Hematopoietic multipotent progenitor cell (in vitro differentiated cells): ENCODE results near the gene SLC35F1. TPM values are rescaled to one million over a fixed set of nuclear protein-coding genes. Genes with fewer than 3 reads are reported as not detected.

Experiments
- DNase-seq, 3 donors: peaks; one replicate each; pipeline ENCODE4 v3.0.0-alpha.2; 2011 to 2015; ENCODE audit warnings: low read depth in 2 of 3, low spot score in 2 of 3
- total RNA-seq: library from RNA; depleted of rRNA; stranded (reverse); fragments of >200 nt; gene quantifications from one replicate; pipeline ENCODE4 v1.2.3, GENCODE V29; 2012

Gene SLC35F1
- total RNA-seq, 1 donor: not detected

- no peak for DNase-seq
Measured at GRCh38 chr6:118304321-118304720, 397.3 kb downstream of the SLC35F1 start.

- no peak for DNase-seq
Measured at GRCh38 chr6:118305081-118305480, 398.0 kb downstream of the SLC35F1 start.

- DNase-seq: no peak
Measured at GRCh38 chr6:118306392-118307238, 399.6 kb downstream of the SLC35F1 start.

- no peak for DNase-seq
Measured at GRCh38 chr6:118307581-118307980, 400.5 kb downstream of the SLC35F1 start.

GRCh38 chr6:118309337-118310093 is 402.5 kb downstream of the SLC35F1 start:
- DNase-seq: no peak

GRCh38 chr6:118313208-118313607 is 406.1 kb downstream of the SLC35F1 start:
- no peak for DNase-seq

GRCh38 chr6:118313762-118314161 is 406.7 kb downstream of the SLC35F1 start:
- no peak for DNase-seq

- DNase-seq: no peak
Measured at GRCh38 chr6:118316796-118317384, 409.8 kb downstream of the SLC35F1 start.

GRCh38 chr6:118317581-118318563 is 410.8 kb downstream of the SLC35F1 start:
- DNase-seq: no peak

GRCh38 chr6:118318648-118319047 is 411.6 kb downstream of the SLC35F1 start:
- DNase-seq: no peak

- no peak for DNase-seq
Measured at GRCh38 chr6:118319416-118319815, 412.4 kb downstream of the SLC35F1 start.

GRCh38 chr6:118319894-118320649 is 413.0 kb downstream of the SLC35F1 start:
- no peak for DNase-seq

GRCh38 chr6:118320652-118321051 is 413.6 kb downstream of the SLC35F1 start:
- no peak for DNase-seq

GRCh38 chr6:118324116-118324515 is 417.1 kb downstream of the SLC35F1 start:
- no peak for DNase-seq

- DNase-seq: no peak
Measured at GRCh38 chr6:118325220-118325860, 418.3 kb downstream of the SLC35F1 start.

- DNase-seq: no peak
Measured at GRCh38 chr6:118326712-118327111, 419.6 kb downstream of the SLC35F1 start.

GRCh38 chr6:118327237-118327636 is 420.2 kb downstream of the SLC35F1 start:
- DNase-seq: no peak

- DNase-seq: no peak
Measured at GRCh38 chr6:118333772-118334171, 426.7 kb downstream of the SLC35F1 start.

- DNase-seq: no peak
Measured at GRCh38 chr6:118334634-118335033, 427.6 kb downstream of the SLC35F1 start.
